Measurements from ENCODE around the gene DRGX.

DRGX gene

GRCh38 chr10:49321021-49321420, 74.9 kb downstream of the DRGX start:
- no peak overlapping the region for H3K4me3 ChIP-seq (ENCODE audit: low read length)
- TF ChIP-seq CTCF (conservative IDR thresholded peaks at IDR 0.05; ENCODE audit: low read length) = no peak
- no peak for DNase-seq (ENCODE audit: low read depth)

GRCh38 chr10:49320191-49320590, 75.7 kb downstream of the DRGX start:
- DNase-seq (ENCODE audit: low read depth) = no peak
- H3K4me3 ChIP-seq (ENCODE audit: low read length) = no peak overlapping the region
- no peak for TF ChIP-seq CTCF (conservative IDR thresholded peaks at IDR 0.05; ENCODE audit: low read length)

GRCh38 chr10:49319206-49319605, 76.7 kb downstream of the DRGX start:
- DNase-seq (ENCODE audit: low read depth) = no peak
- no peak overlapping the region for H3K4me3 ChIP-seq (ENCODE audit: low read length)
- no peak for TF ChIP-seq CTCF (conservative IDR thresholded peaks at IDR 0.05; ENCODE audit: low read length)

- no peak overlapping the region for H3K4me3 ChIP-seq (ENCODE audit: low read length)
- TF ChIP-seq CTCF (conservative IDR thresholded peaks at IDR 0.05; ENCODE audit: low read length) = no peak
- DNase-seq (ENCODE audit: low read depth) = no peak
Observed at GRCh38 chr10:49318755-49319154, 77.1 kb downstream of the DRGX start.

- no peak for TF ChIP-seq CTCF (conservative IDR thresholded peaks at IDR 0.05; ENCODE audit: low read length)
- DNase-seq (ENCODE audit: low read depth) = no peak
- no peak overlapping the region for H3K4me3 ChIP-seq (ENCODE audit: low read length)
Observed at GRCh38 chr10:49318028-49318427, 77.9 kb downstream of the DRGX start.

GRCh38 chr10:49314806-49315205, 81.1 kb downstream of the DRGX start:
- no peak overlapping the region for H3K4me3 ChIP-seq (ENCODE audit: low read length)
- TF ChIP-seq CTCF (conservative IDR thresholded peaks at IDR 0.05; ENCODE audit: low read length) = no peak
- DNase-seq (ENCODE audit: low read depth) = no peak
